ENCODE data around the gene ZFP64. TPM values are rescaled to one million over a fixed set of nuclear protein-coding genes. Genes with fewer than 3 reads are reported as not detected.
"Not testable (repeated sequence)": the region's sequence is repeated elsewhere in the genome, so short reads cannot be mapped to it uniquely, and the experiment has no call there.

Gene ZFP64
- total RNA-seq, 4 donors from 2014 or later, result 13.2 to 16.3 (median 13.4) TPM

GRCh38 chr20:52201395-52201794 lies 9.8 kb upstream of the ZFP64 start:
- no peaks in the 10 kb centered on the region for H3K36me3 ChIP-seq
- 96 to 98% methylated on average over 2 of the region's 2 CpGs for WGBS, 2 donors
- H3K9me3 ChIP-seq, result no peaks in the 10 kb centered on the region
- H3K4me1 ChIP-seq, result no peaks in the 10 kb centered on the region
- TF ChIP-seq POLR2A (IDR thresholded peaks at IDR 0.05), result no peak
- TF ChIP-seq, protein P1, sequence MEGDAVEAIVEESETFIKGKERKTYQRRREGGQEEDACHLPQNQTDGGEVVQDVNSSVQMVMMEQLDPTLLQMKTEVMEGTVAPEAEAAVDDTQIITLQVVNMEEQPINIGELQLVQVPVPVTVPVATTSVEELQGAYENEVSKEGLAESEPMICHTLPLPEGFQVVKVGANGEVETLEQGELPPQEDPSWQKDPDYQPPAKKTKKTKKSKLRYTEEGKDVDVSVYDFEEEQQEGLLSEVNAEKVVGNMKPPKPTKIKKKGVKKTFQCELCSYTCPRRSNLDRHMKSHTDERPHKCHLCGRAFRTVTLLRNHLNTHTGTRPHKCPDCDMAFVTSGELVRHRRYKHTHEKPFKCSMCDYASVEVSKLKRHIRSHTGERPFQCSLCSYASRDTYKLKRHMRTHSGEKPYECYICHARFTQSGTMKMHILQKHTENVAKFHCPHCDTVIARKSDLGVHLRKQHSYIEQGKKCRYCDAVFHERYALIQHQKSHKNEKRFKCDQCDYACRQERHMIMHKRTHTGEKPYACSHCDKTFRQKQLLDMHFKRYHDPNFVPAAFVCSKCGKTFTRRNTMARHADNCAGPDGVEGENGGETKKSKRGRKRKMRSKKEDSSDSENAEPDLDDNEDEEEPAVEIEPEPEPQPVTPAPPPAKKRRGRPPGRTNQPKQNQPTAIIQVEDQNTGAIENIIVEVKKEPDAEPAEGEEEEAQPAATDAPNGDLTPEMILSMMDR (IDR thresholded peaks at IDR 0.05), result no peak
- no peaks in the 10 kb centered on the region for H3K27me3 ChIP-seq
- intact Hi-C loops (cut with DNase I), result no loop called here
- DNase-seq, result no peak
- no peak overlapping the region for H3K4me3 ChIP-seq (replicated peaks in 1 of 3)
- no peak overlapping the region for H3K27ac ChIP-seq

- WGBS, 2 donors, result 70 to 78% methylated on average over 2 of the region's 2 CpGs
Measured at GRCh38 chr20:52200870-52201269, 9.3 kb upstream of the ZFP64 start.

GRCh38 chr20:52196845-52197244 lies 5.3 kb upstream of the ZFP64 start:
- DNase-seq, result no peak
- TF ChIP-seq, protein P1 (IDR thresholded peaks at IDR 0.05), result no peak
- TF ChIP-seq POLR2A (IDR thresholded peaks at IDR 0.05), result no peak
- Histone ChIP-seq H3K4me1 (peaks cover 0 to 4% of the 10 kb centered on the region in 2 donors), H3K36me3 (no peaks in the 10 kb centered on the region), H3K4me3 (replicated peaks in 1 of 3) (no peak overlapping the region), H3K9me3 (no peaks in the 10 kb centered on the region), H3K27me3 (no peaks in the 10 kb centered on the region), H3K27ac (no peak overlapping the region)
- 96 to 100% methylated on average over 3 of the region's 3 CpGs for WGBS, 2 donors
- intact Hi-C loops (cut with DNase I), result no loop called here

More at GRCh38 chr20:52200870-52201269, 9.3 kb upstream of the ZFP64 start:
- intact Hi-C loops (cut with DNase I), result no loop called here
- Histone ChIP-seq H3K9me3 (no peaks in the 10 kb centered on the region), H3K27ac (no peak overlapping the region), H3K36me3 (no peaks in the 10 kb centered on the region), H3K4me1 (no peaks in the 10 kb centered on the region), H3K27me3 (no peaks in the 10 kb centered on the region), H3K4me3 (replicated peaks in 1 of 3) (no peak overlapping the region)
- TF ChIP-seq, protein P1 (IDR thresholded peaks at IDR 0.05), result no peak
- no peak for TF ChIP-seq POLR2A (IDR thresholded peaks at IDR 0.05)
- no peak for DNase-seq

GRCh38 chr20:52193886-52194545 lies 2.4 kb upstream of the ZFP64 start:
- no peaks in the 10 kb centered on the region for H3K36me3 ChIP-seq
- 93 to 94% methylated on average over 9 of the region's 9 CpGs for WGBS, 2 donors
- TF ChIP-seq POLR2A (IDR thresholded peaks at IDR 0.05), result no peak
- TF ChIP-seq, protein P1 (IDR thresholded peaks at IDR 0.05), result no peak
- peaks cover 4 to 13% of the 10 kb centered on the region in 2 donors for H3K4me1 ChIP-seq
- intact Hi-C loops (cut with DNase I), result no loop called here
- H3K27ac ChIP-seq, result no peak overlapping the region
- no peak for DNase-seq
- no peaks in the 10 kb centered on the region for H3K27me3 ChIP-seq
- H3K9me3 ChIP-seq, result no peaks in the 10 kb centered on the region
- H3K4me3 ChIP-seq (replicated peaks in 1 of 3), result no peak overlapping the region

DNA sequence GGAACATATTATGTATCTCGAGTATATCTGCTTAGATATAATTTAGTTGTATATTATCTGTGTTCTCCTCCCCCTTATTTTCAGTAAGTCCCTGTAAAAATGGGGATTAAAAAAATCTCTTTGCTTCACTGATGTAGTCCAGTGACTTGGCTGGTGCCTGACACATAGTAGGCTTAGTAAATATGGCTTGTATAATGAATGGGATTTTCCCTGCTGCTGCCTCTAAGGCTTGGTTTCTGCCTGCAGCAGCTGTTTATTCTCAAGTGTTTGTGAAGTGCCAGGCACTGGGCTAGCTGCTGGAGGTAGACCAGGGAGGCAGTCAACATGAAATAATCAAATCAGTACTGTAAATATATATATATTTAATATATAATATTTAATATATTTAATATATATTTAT lies 1.6 kb upstream of the ZFP64 start:
- H3K36me3 ChIP-seq, result no peaks in the 10 kb centered on the region
- H3K4me3 ChIP-seq (replicated peaks in 1 of 3), result no peak overlapping the region
- H3K9me3 ChIP-seq, result no peaks in the 10 kb centered on the region
- H3K4me1 ChIP-seq, result peaks cover 4 to 13% of the 10 kb centered on the region in 2 donors
- 77 to 96% methylated on average over 1 of the region's 1 CpG for WGBS, 2 donors
- intact Hi-C loops (cut with DNase I), result no loop called here
- no peaks in the 10 kb centered on the region for H3K27me3 ChIP-seq
- no peak overlapping the region for H3K27ac ChIP-seq
- TF ChIP-seq, protein P1 (IDR thresholded peaks at IDR 0.05), result no peak
- no peak for TF ChIP-seq POLR2A (IDR thresholded peaks at IDR 0.05)
- DNase-seq, result no peak

GRCh38 chr20:52192719-52193007 lies 1.1 kb upstream of the ZFP64 start:
- H3K9me3 ChIP-seq; H3K4me3 ChIP-seq (replicated peaks in 1 of 3): not testable (repeated sequence)

More at GRCh38 chr20:52192719-52193007, 1.1 kb upstream of the ZFP64 start:
- 91 to 98% methylated on average over 2 of the region's 2 CpGs for WGBS, 2 donors
- peaks cover 4 to 13% of the 10 kb centered on the region in 2 donors for H3K4me1 ChIP-seq
- H3K27me3 ChIP-seq; H3K36me3 ChIP-seq; DNase-seq; H3K27ac ChIP-seq; intact Hi-C loops (cut with DNase I): not testable (repeated sequence)

All from thyroid gland (tissue), 4 donors.